Subcutaneous adipose tissue (tissue), 4 donors: ENCODE measurements around the gene CD48. TPM values are rescaled to one million over a fixed set of nuclear protein-coding genes. Genes with fewer than 3 reads are reported as not detected.

Experiments
- CTCF ChIP-seq: fragments of 450-650 bp; IDR thresholded peaks from one replicate; pipeline ENCODE4 v1.5.1; 2016; ENCODE audit warnings: low read depth, mild to moderate bottlenecking, control low read depth, antibody characterized with exemption, moderate library complexity
- total RNA-seq, 4 donors: library from RNA; depleted of rRNA; stranded (reverse); fragments of >200 nt; gene quantifications; one replicate each; pipeline ENCODE4 v1.1.0, GENCODE V29; 2016

CD48 gene
- total RNA-seq, 4 donors from 2014 or later = 2.1 to 77.7 (median 9.4) TPM

DNA sequence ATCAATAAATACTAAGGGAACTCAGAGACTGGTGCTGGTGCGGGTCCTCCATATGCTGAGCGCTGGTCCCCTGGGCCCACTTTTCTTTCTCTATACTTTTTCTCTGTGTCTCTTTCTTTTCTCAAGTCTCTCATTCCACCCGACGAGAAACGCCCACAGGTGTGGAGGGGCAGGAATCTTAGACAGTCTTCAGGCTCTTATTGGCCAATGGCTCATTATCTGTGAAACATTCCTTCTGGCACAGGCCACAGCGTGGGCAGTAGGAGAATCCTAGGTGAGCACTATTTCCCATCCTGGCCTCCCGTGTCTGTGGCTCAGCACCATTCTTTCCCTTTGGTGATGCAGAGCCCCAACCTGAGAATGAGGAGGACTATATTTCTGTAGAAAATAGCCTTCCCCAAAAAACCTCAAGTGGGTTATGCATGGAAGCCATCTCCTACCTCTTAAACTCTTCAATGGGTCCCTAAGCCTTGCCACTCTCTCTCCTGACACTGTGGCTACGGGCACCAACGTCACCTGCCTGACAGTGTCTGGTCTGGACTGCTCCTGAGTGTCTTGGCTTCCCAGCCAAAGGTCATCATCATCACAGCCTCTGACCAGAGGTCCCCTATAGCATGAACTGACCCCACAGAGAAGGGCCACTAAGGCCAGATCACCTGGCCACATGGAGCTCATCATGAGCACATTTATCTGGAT, 58.5 kb downstream of the CD48 start:
- TF ChIP-seq CTCF = no peak

DNA sequence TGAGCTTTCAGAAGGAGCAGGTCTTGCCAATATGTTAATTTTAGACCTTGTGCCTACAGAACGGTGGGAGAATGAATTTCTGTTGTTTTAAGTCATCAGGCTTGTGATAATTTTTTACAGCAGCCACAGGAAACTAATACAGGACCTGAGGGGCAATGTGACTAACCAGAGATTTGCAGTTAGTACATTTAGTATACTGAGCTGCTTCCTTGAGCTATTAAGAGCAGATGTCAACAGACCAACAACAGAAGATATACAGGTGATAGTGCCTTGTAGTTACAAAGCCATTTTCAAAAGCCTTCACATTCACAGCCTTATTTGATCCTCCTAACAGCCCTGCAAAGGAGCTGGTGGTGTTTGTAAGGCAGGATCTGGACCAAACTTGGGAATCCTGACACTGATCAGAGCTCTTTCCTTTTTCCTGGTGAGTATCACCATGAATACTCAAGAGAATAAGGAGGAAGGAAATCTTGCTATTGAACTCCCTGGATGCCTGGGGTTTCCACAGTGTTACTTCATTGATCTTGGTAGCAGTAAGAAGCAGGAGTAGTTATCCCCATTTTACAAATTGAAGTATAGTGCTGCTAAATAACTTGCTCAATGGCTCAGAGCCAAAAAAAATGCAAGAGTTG, 60.1 kb downstream of the CD48 start:
- no peak for TF ChIP-seq CTCF

DNA sequence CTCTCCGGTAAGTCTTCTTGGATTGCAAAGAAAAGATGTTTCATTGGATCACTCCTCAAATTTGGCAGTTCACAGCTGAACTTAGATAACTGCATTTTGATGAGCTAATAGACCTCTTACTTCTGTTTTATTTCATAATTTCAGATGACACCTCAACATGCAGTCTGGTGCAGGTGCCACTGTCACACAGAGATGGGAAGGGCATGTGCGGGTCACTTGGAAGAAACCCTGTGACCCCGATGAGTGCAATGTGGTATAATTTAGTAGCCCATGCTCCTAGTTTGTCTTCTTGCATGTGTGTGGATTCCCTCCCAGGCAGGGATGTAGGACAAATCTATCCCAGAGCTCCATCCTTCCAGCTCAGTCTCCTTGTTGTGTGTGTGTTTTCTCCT, 64.3 kb downstream of the CD48 start:
- no peak for TF ChIP-seq CTCF

GRCh38 chr1:160646711-160647328, 64.8 kb downstream of the CD48 start, which contains the start of gene SLAMF1:
Gene SLAMF1 (minus strand): TSS chr1:160647044. CDS start chr1:160646945, 99 bp downstream.
- no peak for TF ChIP-seq CTCF

DNA sequence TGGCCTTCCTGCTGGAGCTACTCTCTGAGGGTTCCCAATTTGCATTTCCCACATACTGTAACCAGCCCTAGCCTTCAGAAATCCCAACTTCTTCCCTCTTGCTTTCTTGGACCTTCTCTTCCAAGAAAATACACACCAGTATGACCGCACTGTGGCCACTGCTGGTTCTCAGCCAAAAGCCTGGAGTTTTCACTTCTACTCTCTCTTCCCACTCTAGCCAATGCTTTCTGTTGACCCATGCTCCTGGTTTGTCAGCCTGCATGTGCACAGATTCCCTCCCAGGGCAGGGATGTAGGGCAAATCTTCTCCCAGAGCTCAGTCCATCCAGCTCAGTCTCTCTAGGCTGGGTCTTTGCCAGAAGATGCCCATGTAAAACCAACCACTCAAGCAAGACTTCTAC, 65.4 kb downstream of the CD48 start:
- no peak for TF ChIP-seq CTCF

DNA sequence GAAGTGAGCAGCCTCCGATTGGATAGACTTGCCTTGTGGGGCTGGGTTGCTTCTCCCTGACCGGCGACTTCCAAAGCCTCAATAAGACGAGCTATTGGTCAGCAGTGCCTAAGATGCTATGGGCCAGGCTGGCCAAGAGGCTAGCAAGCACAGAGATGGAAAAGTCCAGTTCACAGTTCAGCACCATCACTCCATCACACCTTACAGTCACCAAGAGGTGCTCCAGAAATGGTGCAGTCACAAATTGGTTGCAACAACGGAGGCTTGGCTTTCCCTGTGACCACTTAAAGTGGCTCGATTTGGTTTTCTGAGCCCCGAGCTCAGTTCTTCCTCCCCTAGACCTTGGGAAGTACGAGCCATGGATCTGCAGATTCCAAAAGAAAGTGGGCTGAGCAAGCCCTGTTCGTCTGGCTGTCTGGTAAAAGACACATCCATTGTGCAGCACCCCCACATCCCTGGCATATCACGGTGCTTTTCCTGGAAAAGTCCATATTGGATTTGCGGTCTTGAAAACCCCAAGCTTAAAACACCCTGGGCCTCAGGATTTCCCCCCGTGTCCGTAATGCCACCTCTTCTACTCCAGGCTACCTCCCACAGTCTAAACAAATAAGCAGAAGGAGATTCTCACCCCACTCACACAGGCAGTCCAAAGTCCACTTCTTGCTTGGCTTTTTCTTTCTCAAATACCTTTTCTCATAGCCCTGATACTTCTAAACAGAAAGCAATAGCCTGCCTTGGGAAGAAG, 66.1 kb downstream of the CD48 start:
- TF ChIP-seq CTCF = no peak

- TF ChIP-seq CTCF = no peak
Measured at GRCh38 chr1:160644399-160644798, 67.2 kb downstream of the CD48 start.
